Omental fat pad (tissue), 4 donors: ENCODE results near the gene STAT1. TPM values are rescaled to one million over a fixed set of nuclear protein-coding genes. Genes with fewer than 3 reads are reported as not detected.

Source experiments
- ATAC-seq: fragments of 150-250 bp; one replicate; pipeline ENCODE4 v1.9.1; 2016; ENCODE audit warnings: mild to moderate bottlenecking, moderate library complexity; ENCODE audit not compliant: low FRiP score
- DNase-seq: peaks from one replicate; pipeline ENCODE4 v3.0.0-alpha.2; 2019; ENCODE audit warnings: low spot score
- CTCF ChIP-seq, 3 donors: fragments of 450-650 bp; IDR thresholded peaks; one replicate each; pipeline ENCODE4 v1.5.1; 2016 to 2017; ENCODE audit warnings: antibody characterized with exemption in 3 of 3, mild to moderate bottlenecking in 3 of 3, moderate library complexity in 2 of 3
- total RNA-seq, 4 donors: library from RNA; depleted of rRNA; stranded (reverse); fragments of >200 nt; gene quantifications; one replicate each; pipeline ENCODE4 v1.1.0, GENCODE V29; 2016

The STAT1 gene
- total RNA-seq, 4 donors from 2014 or later = 63.5 to 161 (median 95.1) TPM

GRCh38 chr2:191043438-191043837, 29.5 kb upstream of the STAT1 start:
- DNase-seq (no peak), ATAC-seq (no peak)
- TF ChIP-seq CTCF (IDR thresholded peaks at IDR 0.05) = no peak

GRCh38 chr2:191041418-191042161, 27.6 kb upstream of the STAT1 start:
- ATAC-seq = peak; percentile 84
- no peak for DNase-seq
- no peak for TF ChIP-seq CTCF (IDR thresholded peaks at IDR 0.05)

GRCh38 chr2:191039616-191040015, 25.6 kb upstream of the STAT1 start:
- ATAC-seq = no peak
- DNase-seq = no peak
- no peak for TF ChIP-seq CTCF (IDR thresholded peaks at IDR 0.05)

GRCh38 chr2:191038741-191039140, 24.8 kb upstream of the STAT1 start:
- no peak for ATAC-seq
- DNase-seq = no peak
- no peak for TF ChIP-seq CTCF (IDR thresholded peaks at IDR 0.05)

- no peak for ATAC-seq
- no peak for TF ChIP-seq CTCF (IDR thresholded peaks at IDR 0.05)
- DNase-seq = no peak
These were observed 24.3 kb upstream of the STAT1 start for GRCh38 chr2:191038241-191038725.

GRCh38 chr2:191037351-191037750, 23.4 kb upstream of the STAT1 start:
- ATAC-seq (no peak), DNase-seq (no peak)
- TF ChIP-seq CTCF (IDR thresholded peaks at IDR 0.05) = no peak

- TF ChIP-seq CTCF (IDR thresholded peaks at IDR 0.05) = no peak
- no peak for DNase-seq
- no peak for ATAC-seq
These were observed 22.4 kb upstream of the STAT1 start for GRCh38 chr2:191036363-191036762.
